H1 (cell line): ENCODE measurements around the gene PLIN4. TPM values are rescaled to one million over a fixed set of nuclear protein-coding genes. Genes with fewer than 3 reads are reported as not detected.

Experiments used
- CTCF ChIA-PET: fragments of 300-600 bp; sonication (Branson Sonifier 250); formaldehyde crosslinking; loops from one replicate; lab custom pipeline; 2021; ENCODE audit not compliant: partially characterized antibody; lab: Charles Lee
- POLR2A ChIA-PET: fragments of 300-600 bp; sonication (Branson Sonifier 250); formaldehyde crosslinking; loops from one replicate; lab custom pipeline; 2021; ENCODE audit warnings: inconsistent platforms; ENCODE audit not compliant: partially characterized antibody; lab: Charles Lee
- DNase-seq, 2 experiments: peaks; one replicate each; pipeline versions ENCODE4 v3.0.0 to v3.0.0-alpha.2; 2010 to 2022; ENCODE audit warnings: low spot score in 2 of 2, low read depth in 1 of 2, mixed read lengths in 1 of 2
- FAIRE-seq: peaks from 2 replicates; lab custom pipeline; 2011; peaks lifted over from hg19 to GRCh38; lab: Jason Lieb, UNC
- H2AFZ ChIP-seq: 2 replicates; pipeline ENCODE4 v1.8.1; 2012; ENCODE audit warnings: low read length, inconsistent platforms
- H2AK5ac ChIP-seq: 2 replicates; pipeline ENCODE4 v1.6.1; 2013; ENCODE audit warnings: low read depth, low read length
- H2BK120ac ChIP-seq: replicated peaks from 2 replicates; pipeline ENCODE3; 2013; ENCODE audit warnings: low read depth, low read length, inconsistent platforms
- H2BK12ac ChIP-seq: 2 replicates; pipeline ENCODE4 v1.6.1; 2013; ENCODE audit warnings: low read depth, low read length
- H2BK15ac ChIP-seq: 2 replicates; pipeline ENCODE4 v1.6.1; 2013; ENCODE audit warnings: low read length
- H2BK20ac ChIP-seq: 2 replicates; pipeline ENCODE4 v1.6.1; 2013; ENCODE audit warnings: low read length
- H2BK5ac ChIP-seq: 2 replicates; pipeline ENCODE4 v1.6.1; 2013; ENCODE audit warnings: low read depth, low read length
- H3K14ac ChIP-seq: 2 replicates; pipeline ENCODE4 v1.6.1; 2013; ENCODE audit warnings: inconsistent platforms; ENCODE audit not compliant: insufficient read length
- H3K18ac ChIP-seq: 2 replicates; pipeline ENCODE4 v1.6.1; 2013; ENCODE audit warnings: low read length; ENCODE audit errors: extremely low read depth
- H3K23ac ChIP-seq: 2 replicates; pipeline ENCODE4 v1.6.1; 2013; ENCODE audit warnings: inconsistent platforms; ENCODE audit not compliant: insufficient read length
- H3K23me2 ChIP-seq: 2 replicates; pipeline ENCODE4 v1.6.1; 2013; ENCODE audit warnings: low read depth, low read length
- H3K27ac ChIP-seq: 2 replicates; pipeline ENCODE4 v1.6.1; 2011; ENCODE audit warnings: low read depth, low read length, inconsistent platforms
- H3K27me3 ChIP-seq, 4 experiments: replicated peaks in 1 of 4; 1 replicate in 1 of 4; 2 replicates in 3 of 4; pipeline versions ENCODE4 v1.6.1 to v1.8.1; 2011 to 2013; ENCODE audit warnings: low read length in 3 of 4, mild to moderate bottlenecking in 3 of 4, inconsistent platforms in 2 of 4, mixed read lengths in 2 of 4, moderate library complexity in 1 of 4; ENCODE audit not compliant: control insufficient read depth in 3 of 4, insufficient read depth in 3 of 4; ENCODE audit errors: extremely low read depth in 1 of 4
- H3K36me3 ChIP-seq, 4 experiments: 2 replicates each; pipeline versions ENCODE4 v1.6.1 to v1.8.1; 2011 to 2013; ENCODE audit warnings: mild to moderate bottlenecking in 4 of 4, low read length in 3 of 4, moderate library complexity in 2 of 4, control low read depth in 1 of 4, inconsistent platforms in 1 of 4; ENCODE audit not compliant: insufficient read depth in 4 of 4, control insufficient read depth in 2 of 4
- H3K4ac ChIP-seq: replicated peaks from 2 replicates; pipeline ENCODE3; 2013; ENCODE audit warnings: low read length, low read depth, mixed read lengths, inconsistent platforms; ENCODE audit not compliant: insufficient read length
- H3K4me1 ChIP-seq, 4 experiments: replicated peaks in 1 of 4; 1 replicate in 1 of 4; 2 replicates in 3 of 4; pipeline versions ENCODE4 v1.6.1 to v1.8.1; 2011 to 2013; ENCODE audit warnings: low read length in 3 of 4, inconsistent platforms in 2 of 4, mixed read lengths in 1 of 4; ENCODE audit not compliant: insufficient read depth in 4 of 4, control insufficient read depth in 3 of 4
- H3K4me2 ChIP-seq, 2 experiments: 2 replicates each; pipeline versions ENCODE4 v1.6.1 to v1.8.1; 2011 to 2013; ENCODE audit warnings: low read depth in 2 of 2, low read length in 2 of 2, control low read depth in 1 of 2, inconsistent platforms in 1 of 2, mild to moderate bottlenecking in 1 of 2; ENCODE audit not compliant: insufficient read depth in 1 of 2
- H3K4me3 ChIP-seq, 4 experiments: fragments of 200-600, 300-600 bp in 1 of 4; sonication (generic), shearing (Covaris generic), sonication (Bioruptor Twin) in 1 of 4; 2 replicates each; pipeline versions ENCODE4 v1.5.1 to v1.8.1; 2011 to 2016; ENCODE audit warnings: low read length in 4 of 4, low read depth in 3 of 4, control low read depth in 2 of 4, inconsistent platforms in 2 of 4, mild to moderate bottlenecking in 2 of 4, mixed read lengths in 1 of 4, moderate library complexity in 1 of 4; ENCODE audit not compliant: insufficient read depth in 2 of 4; ENCODE audit errors: extremely low read depth in 1 of 4
- H3K56ac ChIP-seq: replicated peaks from 2 replicates; pipeline ENCODE3; 2013; ENCODE audit warnings: low read depth, mild to moderate bottlenecking, mixed read lengths, low read length, inconsistent platforms; ENCODE audit not compliant: insufficient read length
- H3K79me1 ChIP-seq: 2 replicates; pipeline ENCODE4 v1.6.1; 2013; ENCODE audit warnings: low read depth, low read length, control low read depth
- H3K79me2 ChIP-seq, 2 experiments: 2 replicates each; pipeline versions ENCODE4 v1.6.1 to v1.8.1; 2012 to 2013; ENCODE audit warnings: low read length in 2 of 2, mild to moderate bottlenecking in 2 of 2, inconsistent platforms in 1 of 2; ENCODE audit not compliant: insufficient read depth in 2 of 2, control insufficient read depth in 1 of 2
- H3K9ac ChIP-seq, 4 experiments: replicated peaks in 1 of 4; 1 replicate in 1 of 4; 2 replicates in 3 of 4; pipeline versions ENCODE4 v1.6.1 to v1.8.1; 2011 to 2013; ENCODE audit warnings: low read depth in 3 of 4, low read length in 3 of 4, control low read depth in 2 of 4, mild to moderate bottlenecking in 2 of 4, moderate library complexity in 2 of 4, inconsistent platforms in 1 of 4; ENCODE audit errors: extremely low read depth in 1 of 4
- H3K9me3 ChIP-seq, 2 experiments: 2 replicates each; pipeline versions ENCODE4 v1.6.1 to v1.8.1; 2012 to 2013; ENCODE audit warnings: mild to moderate bottlenecking in 2 of 2, moderate library complexity in 2 of 2, control low read depth in 1 of 2, inconsistent platforms in 1 of 2, low read depth in 1 of 2, low read length in 1 of 2, mixed read lengths in 1 of 2; ENCODE audit not compliant: insufficient read depth in 2 of 2
- H4K20me1 ChIP-seq, 2 experiments: replicated peaks in 1 of 2; 2 replicates each; pipeline versions ENCODE3 to v1.8.1; 2011 to 2013; ENCODE audit warnings: inconsistent platforms in 2 of 2, low read length in 2 of 2, mild to moderate bottlenecking in 1 of 2; ENCODE audit not compliant: insufficient read depth in 2 of 2, control insufficient read depth in 1 of 2
- H4K5ac ChIP-seq: 2 replicates; pipeline ENCODE4 v1.6.1; 2013; ENCODE audit warnings: low read length, low read depth, mixed read lengths, inconsistent platforms; ENCODE audit not compliant: insufficient read length
- H4K8ac ChIP-seq: 2 replicates; pipeline ENCODE4 v1.8.0; 2013; ENCODE audit warnings: mild to moderate bottlenecking, moderate library complexity, low read length, inconsistent platforms; ENCODE audit not compliant: insufficient read depth; ENCODE audit errors: extremely low read depth
- H4K91ac ChIP-seq: replicated peaks from 2 replicates; pipeline ENCODE3; 2013; ENCODE audit warnings: low read length, mixed read lengths, inconsistent platforms; ENCODE audit not compliant: insufficient read length
- CHD1 ChIP-seq: IDR thresholded peaks from 2 replicates; pipeline ENCODE4 v1.6.1; 2012; ENCODE audit warnings: low read depth, low read length, improper control_type of control experiment
- MAFK ChIP-seq: IDR thresholded peaks from 2 replicates; pipeline ENCODE4 v1.6.1; 2012; ENCODE audit warnings: low read depth, mild to moderate bottlenecking, improper control_type of control experiment, low read length
- SIN3A ChIP-seq, 2 experiments: IDR thresholded peaks in 1 of 2; conservative IDR thresholded peaks in 1 of 2; 2 replicates each; pipeline ENCODE4 v1.6.1; 2011 to 2012; ENCODE audit warnings: low read length in 2 of 2, improper control_type of control experiment in 1 of 2, low read depth in 1 of 2, mild to moderate bottlenecking in 1 of 2
- SIRT6 ChIP-seq: IDR thresholded peaks from one replicate; pipeline ENCODE4 v1.7.1; 2012; ENCODE audit warnings: low read length, inconsistent platforms
- WGBS, 2 experiments: shearing (Covaris generic) in 1 of 2; methylation state at CpG; one replicate each; pipeline versions ENCODE4 v1.1.6 to v1.1.7; 2013 to 2015; ENCODE audit warnings: low lambda C conversion rate in 2 of 2, mixed read lengths in 2 of 2, inconsistent platforms in 1 of 2, low coverage in 1 of 2, missing lambda C conversion rate in 1 of 2; ENCODE audit not compliant: insufficient replicate concordance in 2 of 2, insufficient coverage in 1 of 2, insufficient read length in 1 of 2; ENCODE audit errors: extremely low coverage in 1 of 2, missing lambda C conversion rate in 1 of 2; 5-methylcytosine and 5-hydroxymethylcytosine counted together
- polyA plus RNA-seq, 7 experiments: library from polyadenylated mRNA; depleted of rRNA in 3 of 7; stranded (reverse) in 5 of 7; unstranded in 2 of 7; fragments of >200 nt in 5 of 7; fragments of 200-250 nt in 2 of 7; gene quantifications; 1 replicate in 5 of 7; 2 replicates in 1 of 7; 4 replicates in 1 of 7; pipeline versions ENCODE4 v1.2.1 to v1.2.3, GENCODE V29; 2011 to 2013; ENCODE audit warnings: missing spikeins in 2 of 7, mixed read lengths in 2 of 7
- total RNA-seq: library from RNA; stranded (reverse); fragmentation: NEBNext Ultra II Directional; extraction: Animal tissue kit (Norgen Biotek cat#: 25700); gene quantifications from 2 replicates; pipeline ENCODE4 v1.2.1, GENCODE V29; 2021

Gene PLIN4
- total and polyA plus RNA-seq, 2 of the 8 experiments (the other 6 are each of a cell fraction or from before 2014, with no cell fraction given): 0.35 to 0.45 TPM

- POLR2A ChIA-PET: interaction anchor here (1.1 to 58.1 kb wide), 4 partner anchors 9 to 40 kb away, joined by 3 to 1590 read pairs (median 6); partner anchors contain the start of genes CHAF1A and SH3GL1
- H3K79me2 ChIP-seq: no peaks in the 10 kb centered on the region
- no peaks in the 10 kb centered on the region for H3K36me3 ChIP-seq
- CTCF ChIA-PET: interaction anchor here (0.6 kb wide), 3 partner anchors 30 to 504 kb away, joined by 3 read pairs; partner anchors contain the start of gene KDM4B
- H3K27me3 ChIP-seq: no peaks in the 10 kb centered on the region
- H4K5ac ChIP-seq: no peak overlapping the region
- no peak overlapping the region for H3K23ac ChIP-seq
- H4K20me1 ChIP-seq: no peaks in the 10 kb centered on the region
- no peak overlapping the region for H2BK12ac ChIP-seq
- no peak overlapping the region for H3K56ac ChIP-seq
- H2BK5ac ChIP-seq: no peak overlapping the region
- H3K4ac ChIP-seq: no peak overlapping the region
- no peak overlapping the region for H4K8ac ChIP-seq
- H3K23me2 ChIP-seq: no peaks in the 10 kb centered on the region
- no peak for TF ChIP-seq SIRT6
- TF ChIP-seq CHD1: no peak
- no peak for TF ChIP-seq MAFK
- TF ChIP-seq SIN3A (conservative IDR thresholded peaks at IDR 0.05 in 1 of 2, IDR thresholded peaks at IDR 0.05 in 1 of 2; ENCODE audit: low read depth in 1 of 2, low read length in 2 of 2): no peak
- H2AFZ ChIP-seq: no peak overlapping the region
- H3K27ac ChIP-seq: no peak overlapping the region
- no peaks in the 10 kb centered on the region for H3K4me1 ChIP-seq
- no peak for FAIRE-seq
- 79% methylated on average over 7 of the region's 8 CpGs; no CpG with 5 or more reads in 1 of the 2 experiments for WGBS, 2 experiments
- H3K79me1 ChIP-seq: no peaks in the 10 kb centered on the region
- no peak overlapping the region for H3K4me3 ChIP-seq
- no peak overlapping the region for H2BK20ac ChIP-seq
- H3K9me3 ChIP-seq: no peaks in the 10 kb centered on the region
- H2BK120ac ChIP-seq: no peak overlapping the region
- no peak for DNase-seq
- H3K14ac ChIP-seq: no peak overlapping the region
- H3K4me2 ChIP-seq: no peak overlapping the region
- H4K91ac ChIP-seq: no peak overlapping the region
- no peak overlapping the region for H2BK15ac ChIP-seq
- H2AK5ac ChIP-seq: no peak overlapping the region
- H3K9ac ChIP-seq: no peak overlapping the region
- H3K18ac ChIP-seq: no peak overlapping the region
Measured at GRCh38 chr19:4464815-4465581, 53.3 kb downstream of the PLIN4 start.
